NCI-H1048 (cell line): ENCODE results near the gene ALDH16A1.

ENCODE experiments used
- DNase-seq: peaks from one replicate; lab custom pipeline; 2025; lab: John Stamatoyannopoulos, UW

Gene ALDH16A1

DNA sequence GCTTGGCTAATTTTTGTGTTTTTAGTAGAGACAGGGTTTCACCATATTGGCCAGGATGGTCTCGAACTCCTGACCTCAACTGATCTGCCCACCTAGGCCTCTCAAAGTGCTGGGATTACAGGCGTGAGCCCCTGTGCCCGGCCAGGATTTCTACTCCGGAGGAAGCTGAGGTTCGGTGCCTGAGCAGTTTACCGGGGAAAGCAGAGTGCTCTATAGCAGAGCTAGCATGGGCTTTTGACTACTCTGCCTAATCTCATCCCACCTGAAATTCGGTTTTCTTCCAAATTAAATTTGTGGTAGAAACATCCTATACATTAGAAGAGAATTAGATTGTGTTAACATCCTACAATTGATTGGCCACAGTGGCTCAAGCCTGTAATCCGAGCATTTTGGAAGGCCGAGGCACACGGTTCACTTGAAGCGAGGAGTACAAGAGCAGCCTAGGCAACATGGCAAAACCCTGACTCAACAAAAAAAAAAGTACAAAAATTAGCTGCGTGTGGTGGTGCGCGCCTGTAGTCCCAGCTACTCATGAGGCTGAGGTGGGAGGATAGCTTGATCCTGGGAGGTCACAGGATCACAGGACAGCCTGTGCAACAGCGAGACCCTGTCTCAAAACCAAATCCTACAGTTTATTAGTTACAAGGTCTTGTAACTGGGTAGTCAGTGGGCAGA, 36.0 kb downstream of the ALDH16A1 start:
- no peak for DNase-seq

DNA sequence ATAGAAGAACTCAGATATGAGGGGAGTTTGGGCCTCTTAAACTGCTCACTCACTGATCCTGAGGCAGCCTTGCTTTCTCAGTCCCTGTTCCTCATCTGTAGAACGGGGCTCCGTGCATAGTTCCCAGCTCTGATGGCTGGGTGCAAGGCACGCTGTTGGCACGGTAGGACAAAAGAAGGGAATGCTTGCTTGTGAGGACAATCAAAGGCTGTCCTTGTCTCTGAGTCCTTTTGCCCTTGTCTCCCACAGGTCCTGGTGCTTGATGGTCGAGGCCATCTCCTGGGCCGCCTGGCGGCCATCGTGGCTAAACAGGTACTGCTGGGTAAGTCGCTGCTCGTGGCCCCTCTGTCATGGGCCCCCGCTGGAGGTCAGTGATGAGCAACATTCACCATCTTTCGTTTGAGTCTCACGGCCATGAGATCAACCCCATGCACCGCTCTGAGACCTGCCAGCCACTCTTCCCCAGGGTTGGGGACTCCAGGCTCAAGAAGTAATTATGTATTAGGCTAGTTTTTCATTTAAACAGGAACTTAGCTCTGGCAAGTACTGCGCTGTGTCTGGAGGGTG, 36.7 kb downstream of the ALDH16A1 start:
- DNase-seq = no peak

DNA sequence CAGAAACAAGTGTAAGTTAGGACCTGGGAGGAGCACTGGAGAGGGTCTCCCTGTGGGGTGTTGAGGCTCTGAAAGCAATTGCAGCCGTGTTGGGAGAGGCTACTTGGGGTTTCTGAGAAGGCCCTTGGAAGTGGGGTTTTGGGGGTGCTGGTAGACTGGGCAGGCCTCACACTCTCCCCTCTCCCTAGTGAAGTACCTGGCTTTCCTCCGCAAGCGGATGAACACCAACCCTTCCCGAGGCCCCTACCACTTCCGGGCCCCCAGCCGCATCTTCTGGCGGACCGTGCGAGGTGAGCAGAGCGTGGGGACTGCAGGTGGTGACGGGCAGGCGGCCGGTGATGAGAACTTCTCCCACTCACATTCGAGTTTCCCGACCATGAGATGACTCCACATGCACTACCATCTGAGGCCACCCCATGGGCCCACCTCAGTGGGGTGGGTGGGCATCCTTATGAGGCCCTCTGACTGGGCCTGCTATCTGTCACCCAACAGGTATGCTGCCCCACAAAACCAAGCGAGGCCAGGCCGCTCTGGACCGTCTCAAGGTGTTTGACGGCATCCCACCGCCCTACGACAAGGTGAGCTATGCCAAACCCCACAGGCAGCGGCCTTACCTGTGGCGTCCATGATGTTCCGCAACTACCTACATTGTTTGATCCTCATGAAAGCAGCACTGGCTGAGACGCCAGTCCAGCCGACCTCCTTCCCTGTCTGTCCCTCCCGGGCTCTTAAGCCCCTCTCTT, 37.4 kb downstream of the ALDH16A1 start:
- no peak for DNase-seq

DNA sequence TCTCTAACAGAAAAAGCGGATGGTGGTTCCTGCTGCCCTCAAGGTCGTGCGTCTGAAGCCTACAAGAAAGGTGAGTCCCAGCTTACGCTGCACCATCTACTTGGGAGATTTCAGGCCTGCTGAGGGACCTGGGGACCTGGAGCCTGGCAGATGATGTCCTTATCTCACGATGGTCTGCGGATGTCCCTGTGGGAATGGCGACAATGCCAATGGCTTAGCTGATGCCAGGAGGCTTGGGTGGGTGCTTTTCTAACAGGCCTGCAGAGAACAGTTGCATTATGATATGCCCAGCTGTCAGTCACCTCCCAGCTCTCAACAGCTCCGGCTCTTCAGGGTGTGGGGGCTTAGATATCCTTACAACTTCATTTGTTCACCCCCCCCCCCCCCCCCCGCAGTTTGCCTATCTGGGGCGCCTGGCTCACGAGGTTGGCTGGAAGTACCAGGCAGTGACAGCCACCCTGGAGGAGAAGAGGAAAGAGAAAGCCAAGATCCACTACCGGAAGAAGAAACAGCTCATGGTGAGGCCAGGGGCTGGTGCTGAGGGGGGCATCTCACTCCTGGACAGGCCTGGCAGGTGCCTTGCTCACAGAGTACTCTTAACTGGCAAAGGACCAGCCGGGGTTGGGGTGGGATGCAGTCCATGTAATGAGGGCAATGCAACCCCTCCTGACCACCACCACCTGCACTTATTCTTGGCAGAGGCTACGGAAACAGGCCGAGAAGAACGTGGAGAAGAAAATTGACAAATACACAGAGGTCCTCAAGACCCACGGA, 38.2 kb downstream of the ALDH16A1 start:
- no peak for DNase-seq

DNA sequence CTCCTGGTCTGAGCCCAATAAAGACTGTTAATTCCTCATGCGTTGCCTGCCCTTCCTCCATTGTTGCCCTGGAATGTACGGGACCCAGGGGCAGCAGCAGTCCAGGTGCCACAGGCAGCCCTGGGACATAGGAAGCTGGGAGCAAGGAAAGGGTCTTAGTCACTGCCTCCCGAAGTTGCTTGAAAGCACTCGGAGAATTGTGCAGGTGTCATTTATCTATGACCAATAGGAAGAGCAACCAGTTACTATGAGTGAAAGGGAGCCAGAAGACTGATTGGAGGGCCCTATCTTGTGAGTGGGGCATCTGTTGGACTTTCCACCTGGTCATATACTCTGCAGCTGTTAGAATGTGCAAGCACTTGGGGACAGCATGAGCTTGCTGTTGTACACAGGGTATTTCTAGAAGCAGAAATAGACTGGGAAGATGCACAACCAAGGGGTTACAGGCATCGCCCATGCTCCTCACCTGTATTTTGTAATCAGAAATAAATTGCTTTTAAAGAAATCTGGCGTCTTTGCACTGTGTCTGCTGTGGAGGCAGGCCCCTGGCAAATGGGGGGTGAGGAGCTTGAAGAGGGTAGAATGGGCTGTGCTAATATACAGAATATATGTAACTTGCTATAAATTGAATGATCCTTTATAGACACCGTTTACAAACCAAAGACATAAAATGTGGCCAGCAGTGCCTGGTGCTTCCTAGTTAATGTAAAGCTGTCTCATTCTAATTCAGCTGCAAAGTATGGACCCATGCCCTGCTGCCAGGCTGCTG, 39.0 kb downstream of the ALDH16A1 start:
- DNase-seq = no peak

DNA sequence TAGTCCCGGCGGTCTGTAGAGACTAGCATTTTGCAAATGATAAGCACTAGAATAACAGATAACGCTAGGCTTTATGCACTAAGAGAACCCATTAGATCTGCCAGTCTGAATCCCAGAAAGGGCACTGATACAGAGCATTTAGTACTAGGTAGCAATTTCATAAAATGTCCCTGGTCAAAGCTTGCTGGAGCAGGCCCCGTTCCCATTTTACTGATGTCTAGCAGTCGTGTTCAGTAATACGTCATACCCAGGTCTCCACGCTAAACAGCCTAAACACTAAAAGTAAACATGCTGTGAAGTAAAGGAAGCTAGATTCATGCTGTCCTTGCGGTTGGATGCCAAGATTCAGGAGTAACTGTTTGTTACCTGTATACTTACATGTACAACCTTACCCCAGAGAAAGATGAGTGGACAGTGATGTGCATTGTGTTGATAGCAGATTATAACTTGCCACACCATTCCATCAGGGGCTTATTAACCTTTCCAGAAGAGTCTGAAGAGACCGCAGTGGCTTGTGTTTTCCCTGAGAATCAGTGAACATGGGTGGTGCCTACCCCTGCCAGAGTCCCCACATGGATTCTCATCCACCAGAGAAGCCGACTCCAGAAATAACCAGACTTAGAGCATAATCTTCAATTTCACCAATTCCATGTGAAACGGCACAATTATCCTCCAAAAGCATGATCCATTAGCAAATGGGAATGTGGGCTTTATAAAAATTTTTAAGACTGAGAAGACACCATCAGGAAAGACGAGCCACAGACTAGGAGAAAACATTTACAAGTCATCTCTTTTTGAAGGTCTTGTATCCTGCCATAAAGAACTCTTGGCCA, 39.8 kb downstream of the ALDH16A1 start:
- DNase-seq = no peak

DNA sequence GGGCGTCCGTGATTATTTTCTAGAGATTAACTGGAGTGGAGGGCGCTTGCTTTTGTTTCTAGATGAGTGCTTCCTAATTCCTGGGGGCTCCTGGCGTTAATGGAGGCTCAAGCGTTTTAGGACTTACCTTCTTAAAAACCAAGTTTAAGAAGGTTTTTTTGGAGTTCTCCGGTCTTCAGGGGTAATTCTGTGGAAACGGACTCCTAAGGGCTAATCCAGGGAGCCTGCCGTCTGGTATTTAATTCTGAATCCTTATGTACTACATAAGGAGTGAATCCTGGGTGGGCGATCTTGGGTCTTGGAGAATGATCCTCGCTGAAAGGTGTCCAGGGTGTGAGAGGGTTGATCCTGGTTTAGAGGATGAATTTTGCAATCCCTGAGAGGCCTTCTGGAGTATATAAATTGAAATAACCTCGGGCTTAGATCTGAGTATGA, 43.6 kb downstream of the ALDH16A1 start:
- no peak for DNase-seq

DNA sequence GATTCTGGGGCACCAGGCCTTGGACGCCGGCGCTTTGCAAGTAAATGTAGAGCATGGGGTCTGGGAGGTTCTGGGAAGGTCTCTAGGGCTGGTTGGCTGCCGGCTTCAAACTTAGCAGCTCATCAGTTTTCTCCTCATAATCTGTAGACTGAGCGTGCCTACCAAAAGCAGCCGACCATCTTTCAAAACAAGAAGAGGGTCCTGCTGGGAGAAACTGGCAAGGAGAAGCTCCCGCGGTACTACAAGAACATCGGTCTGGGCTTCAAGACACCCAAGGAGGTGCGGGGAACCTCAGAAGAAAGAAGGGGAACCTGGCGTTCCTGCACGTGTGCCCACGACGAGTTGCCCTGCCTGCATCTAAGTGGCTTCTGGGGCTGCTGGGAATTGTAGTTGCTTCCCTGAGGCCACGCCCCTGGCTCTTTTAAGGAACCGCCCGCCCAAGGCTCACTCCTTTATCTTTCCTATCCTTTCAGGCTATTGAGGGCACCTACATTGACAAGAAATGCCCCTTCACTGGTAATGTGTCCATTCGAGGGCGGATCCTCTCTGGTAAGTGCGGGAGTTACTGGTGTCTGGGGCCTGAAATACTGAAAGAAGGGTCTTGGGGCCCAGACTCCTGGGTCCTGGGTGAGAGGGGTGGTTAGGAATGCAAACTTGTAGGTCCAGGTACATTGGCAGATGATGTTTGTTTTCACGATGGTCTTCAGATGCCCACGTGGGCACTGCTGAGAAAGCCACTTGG, 44.2 kb downstream of the ALDH16A1 start:
- no peak for DNase-seq

DNA sequence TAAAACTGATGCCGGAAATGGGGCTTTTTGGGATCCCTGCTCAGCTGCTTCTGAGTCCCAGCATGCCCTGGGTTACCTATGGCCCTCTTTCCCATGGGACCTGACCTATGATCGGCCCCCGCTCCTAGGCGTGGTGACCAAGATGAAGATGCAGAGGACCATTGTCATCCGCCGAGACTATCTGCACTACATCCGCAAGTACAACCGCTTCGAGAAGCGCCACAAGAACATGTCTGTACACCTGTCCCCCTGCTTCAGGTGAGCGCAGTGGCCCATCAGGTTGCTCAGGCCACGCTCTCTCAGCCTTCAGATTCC, 44.7 kb downstream of the ALDH16A1 start:
- DNase-seq = no peak

DNA sequence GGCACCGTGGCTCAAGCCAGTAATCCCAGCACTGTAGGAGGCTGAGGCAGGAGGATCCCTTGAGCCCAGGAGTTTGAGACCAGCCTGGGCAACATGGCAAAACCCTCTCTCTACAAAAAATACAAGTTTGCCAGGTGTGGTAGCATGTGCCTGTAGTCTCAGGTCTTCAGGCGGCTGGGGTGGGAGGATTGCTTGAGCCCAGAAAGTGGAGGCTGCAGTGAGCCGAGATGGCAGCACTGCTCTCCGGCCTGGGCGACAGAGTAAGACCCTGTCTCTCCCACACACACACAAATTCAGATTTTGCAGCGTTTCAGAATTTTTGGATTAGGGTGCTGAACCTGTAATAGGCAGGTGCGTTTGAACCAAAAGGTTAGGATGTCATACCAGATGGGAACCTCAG, 45.5 kb downstream of the ALDH16A1 start:
- DNase-seq = no peak

DNA sequence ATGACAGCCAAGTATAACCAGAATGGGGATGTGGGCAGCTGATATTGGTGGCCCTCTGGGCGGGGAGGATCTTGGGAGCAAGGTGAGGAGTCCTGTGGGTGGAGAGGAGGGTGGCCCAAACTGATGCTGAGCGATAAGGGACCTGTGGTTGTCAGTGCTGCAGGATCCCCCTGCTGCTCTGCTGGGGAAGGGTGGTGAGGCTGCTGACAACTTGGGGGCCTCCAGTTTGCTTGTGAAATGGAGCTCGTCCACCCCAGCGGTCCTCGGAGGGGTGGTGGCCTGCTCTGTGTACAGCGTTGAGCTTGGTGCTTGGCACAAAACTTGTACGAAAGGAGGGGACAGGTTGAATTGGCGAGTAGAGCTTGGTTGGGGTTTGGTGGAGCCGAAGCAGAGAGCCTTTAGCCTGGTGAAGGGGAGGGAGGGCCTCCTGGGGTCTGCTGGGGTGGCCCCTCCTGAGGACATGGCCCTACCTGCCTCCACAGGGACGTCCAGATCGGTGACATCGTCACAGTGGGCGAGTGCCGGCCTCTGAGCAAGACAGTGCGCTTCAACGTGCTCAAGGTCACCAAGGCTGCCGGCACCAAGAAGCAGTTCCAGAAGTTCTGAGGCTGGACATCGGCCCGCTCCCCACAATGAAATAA, 46.1 kb downstream of the ALDH16A1 start:
- no peak for DNase-seq

DNA sequence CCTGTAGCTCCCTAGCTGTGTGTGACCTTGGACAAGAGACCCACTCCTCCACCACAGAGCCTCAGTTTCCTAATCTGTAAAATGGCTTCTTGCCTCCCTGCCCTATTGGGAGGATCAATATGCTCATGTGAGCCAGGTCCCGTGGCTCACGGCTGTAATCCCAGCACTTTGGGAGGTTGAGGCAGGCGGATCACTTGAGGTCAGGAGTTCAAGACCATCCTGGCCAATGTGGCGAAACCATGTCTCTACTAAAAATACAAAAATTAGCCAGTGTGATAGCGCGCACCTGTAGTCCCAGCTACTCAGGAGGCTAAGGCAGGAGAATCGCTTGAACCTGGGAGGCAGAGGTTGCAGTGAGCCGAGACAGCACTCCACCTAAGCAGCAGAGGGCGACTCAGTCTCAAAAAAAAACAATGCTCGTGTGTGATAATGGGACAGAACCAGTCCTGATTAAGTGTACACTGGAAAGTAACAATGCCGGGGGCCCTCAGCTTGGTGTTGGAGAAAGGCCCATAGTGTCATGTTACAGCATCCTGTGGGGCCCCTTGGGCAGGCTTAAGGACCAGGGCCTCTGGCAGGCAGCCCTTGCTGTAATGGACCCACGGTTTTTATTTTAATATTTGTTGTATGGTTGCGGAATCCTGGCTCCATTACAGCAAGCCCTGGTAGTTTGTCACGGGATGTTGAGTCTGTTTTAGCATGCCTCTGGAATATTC, 50.0 kb downstream of the ALDH16A1 start:
- DNase-seq = peak; percentile 54

DNA sequence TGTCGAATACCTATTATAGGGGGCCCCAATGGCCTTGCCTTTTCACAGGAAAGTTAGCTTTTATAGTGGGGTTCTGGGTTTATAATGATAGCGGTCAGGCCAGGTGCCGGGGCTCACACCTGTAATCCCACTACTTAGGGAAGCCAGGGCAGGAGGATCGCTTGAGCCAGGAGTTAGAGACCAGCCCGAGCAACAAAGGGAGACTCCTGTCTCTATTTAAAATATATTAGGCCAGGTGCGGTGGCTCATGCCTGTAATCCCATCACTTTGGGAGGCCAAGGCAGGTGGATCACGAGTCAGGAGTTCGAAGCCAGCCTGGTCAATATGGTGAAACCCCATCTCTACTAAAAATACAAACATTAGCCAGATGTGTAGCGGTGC, 50.5 kb downstream of the ALDH16A1 start:
- DNase-seq = no peak

DNA sequence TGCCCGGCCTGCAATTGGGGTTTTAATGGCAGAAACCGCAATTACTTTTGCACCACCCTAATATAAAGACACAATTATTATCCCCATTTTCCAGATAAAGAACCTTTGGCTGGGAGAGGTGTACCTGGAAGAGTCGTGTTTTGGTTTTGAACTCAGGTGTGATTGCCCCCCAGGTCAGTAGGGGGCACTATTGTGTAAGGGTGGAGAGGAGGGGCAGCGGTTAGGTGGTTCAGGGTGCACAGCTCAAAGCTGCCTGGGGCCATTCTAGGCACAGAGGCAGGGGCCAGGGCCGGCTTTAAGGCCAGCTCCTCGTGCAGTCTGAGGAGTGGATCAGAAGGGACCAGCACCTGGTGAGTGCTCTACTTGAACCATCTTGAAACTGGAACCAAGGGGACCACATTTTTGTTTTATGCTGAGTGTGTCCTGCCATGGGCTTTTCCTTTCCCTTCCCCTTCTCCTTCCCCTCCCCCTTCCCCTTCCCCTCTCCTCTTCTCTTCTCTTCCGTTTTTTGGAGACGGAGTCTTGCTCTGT, 53.6 kb downstream of the ALDH16A1 start:
- peak; percentile 62 for DNase-seq

DNA sequence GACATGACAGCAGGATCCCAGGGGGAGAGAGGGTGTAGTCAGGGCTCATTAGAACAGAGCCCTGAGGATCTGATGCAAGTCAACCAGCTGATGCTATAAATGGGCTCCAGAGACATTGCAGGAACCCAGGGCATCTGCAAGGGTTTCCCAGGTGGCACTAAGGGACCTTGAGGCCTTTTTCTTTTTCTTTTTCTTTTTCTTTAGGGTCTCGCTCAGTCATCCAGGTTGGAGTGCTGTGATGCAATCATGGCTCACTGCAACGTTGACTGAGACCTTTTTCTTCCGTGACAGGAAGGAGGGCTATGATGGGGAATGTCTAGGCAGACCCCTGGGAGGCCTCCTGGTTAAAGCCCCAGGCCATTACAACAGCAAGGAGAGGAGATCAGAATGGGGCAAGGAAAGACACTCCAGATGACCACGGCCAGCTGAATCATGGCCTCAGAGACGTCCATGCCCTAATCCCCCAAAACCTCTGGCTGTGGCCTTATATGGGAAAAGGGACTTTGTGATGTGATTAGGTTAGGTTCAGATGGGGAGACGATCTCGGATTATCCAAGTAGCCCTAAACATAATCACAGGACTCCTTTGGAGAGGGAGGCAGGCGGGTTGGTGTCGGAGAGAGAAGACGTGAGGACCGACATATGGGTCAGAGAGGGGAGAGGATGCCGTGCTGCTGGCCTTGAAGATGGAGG, 54.9 kb downstream of the ALDH16A1 start:
- DNase-seq = no peak

DNA sequence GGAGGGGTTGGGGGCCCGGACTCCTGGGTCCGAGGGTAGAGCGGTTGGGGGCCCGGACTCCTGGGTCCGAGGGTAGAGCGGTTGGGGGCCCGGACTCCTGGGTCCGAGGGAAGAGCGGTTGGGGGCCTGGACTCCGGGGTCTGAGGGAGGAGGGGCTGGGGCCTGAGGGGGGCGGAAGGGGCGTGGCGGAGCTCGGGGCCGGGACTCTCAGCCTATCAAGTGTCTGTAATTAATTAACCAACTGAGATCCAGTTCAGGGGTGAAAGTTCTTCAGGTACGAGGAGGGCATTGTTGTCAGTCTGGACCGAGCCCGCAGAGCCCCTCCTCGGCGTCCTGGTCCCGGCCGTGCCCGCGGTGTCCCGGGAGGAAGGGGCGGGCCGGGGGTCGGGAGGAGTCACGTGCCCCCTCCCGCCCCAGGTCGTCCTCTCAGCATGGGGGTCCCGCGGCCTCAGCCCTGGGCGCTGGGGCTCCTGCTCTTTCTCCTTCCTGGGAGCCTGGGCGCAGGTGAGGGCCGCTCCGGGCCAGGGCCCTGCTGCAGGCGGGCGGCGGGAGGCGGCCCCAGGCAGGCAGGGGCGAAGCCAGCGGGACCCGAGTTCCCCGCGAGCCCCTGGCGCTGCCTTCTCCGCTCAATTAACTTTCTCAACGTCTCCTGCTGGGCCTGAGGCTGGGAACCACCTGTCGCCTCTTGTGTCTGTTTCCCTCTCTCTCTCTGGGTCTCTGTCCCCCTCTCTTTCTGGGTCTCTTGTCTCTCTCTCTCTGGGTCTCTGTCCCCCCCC, 60.1 kb downstream of the ALDH16A1 start:
- no peak for DNase-seq

DNA sequence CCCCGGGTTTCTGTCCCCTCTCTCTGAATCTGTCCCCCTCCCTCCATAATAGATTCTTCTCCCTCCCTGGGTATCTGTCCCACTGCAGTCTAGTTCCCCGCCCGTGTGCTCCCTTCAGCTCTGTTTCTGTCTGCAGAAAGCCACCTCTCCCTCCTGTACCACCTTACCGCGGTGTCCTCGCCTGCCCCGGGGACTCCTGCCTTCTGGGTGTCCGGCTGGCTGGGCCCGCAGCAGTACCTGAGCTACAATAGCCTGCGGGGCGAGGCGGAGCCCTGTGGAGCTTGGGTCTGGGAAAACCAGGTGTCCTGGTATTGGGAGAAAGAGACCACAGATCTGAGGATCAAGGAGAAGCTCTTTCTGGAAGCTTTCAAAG, 60.7 kb downstream of the ALDH16A1 start:
- no peak for DNase-seq

DNA sequence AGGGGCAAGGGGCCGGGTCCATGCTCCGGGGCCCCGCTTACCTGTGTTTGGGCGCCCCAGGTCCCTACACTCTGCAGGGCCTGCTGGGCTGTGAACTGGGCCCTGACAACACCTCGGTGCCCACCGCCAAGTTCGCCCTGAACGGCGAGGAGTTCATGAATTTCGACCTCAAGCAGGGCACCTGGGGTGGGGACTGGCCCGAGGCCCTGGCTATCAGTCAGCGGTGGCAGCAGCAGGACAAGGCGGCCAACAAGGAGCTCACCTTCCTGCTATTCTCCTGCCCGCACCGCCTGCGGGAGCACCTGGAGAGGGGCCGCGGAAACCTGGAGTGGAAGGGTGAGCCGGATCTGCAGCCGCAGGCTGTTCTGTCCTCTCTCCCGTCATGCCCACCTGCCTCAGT, 61.1 kb downstream of the ALDH16A1 start:
- DNase-seq = no peak
